Right ventricle myocardium superior (tissue), 1 donor: Measurements from ENCODE around the gene AHR. TPM values are rescaled to one million over a fixed set of nuclear protein-coding genes. Genes with fewer than 3 reads are reported as not detected.
"Not testable (repeated sequence)": the region's sequence is repeated elsewhere in the genome, so short reads cannot be mapped to it uniquely, and the experiment has no call there.

Experiments
- ATAC-seq: fragments of 200-7000 bp; cut with Tn5 transposase; one replicate; pipeline ENCODE4 v1.9.1; 2020; ENCODE audit warnings: mild to moderate bottlenecking; ENCODE audit not compliant: poor library complexity
- DNase-seq: peaks from one replicate; pipeline ENCODE4 v3.0.0-alpha.2; 2020
- intact Hi-C: fragments of 100-400 bp; cut with DNase I; formaldehyde crosslinking; loops from one replicate; pipeline ENCODE4 v1.11.2; 2022
- total RNA-seq: library from RNA; stranded (reverse); fragmentation: NEBNext Ultra II Directional; extraction: Animal tissue kit (Norgen Biotek cat#: 25700); gene quantifications from one replicate; pipeline ENCODE4 v1.2.1, GENCODE V29; 2021
- donor health status: DM: no; HTN: yes; CAD: no; lungs with severe emphysema.

AHR gene
- total RNA-seq, 1 donor from 2014 or later = 27.4 TPM

- intact Hi-C loops = no loop called here
- ATAC-seq = no peak
- DNase-seq = no peak
These were observed 69.0 kb downstream of the AHR start for GRCh38 chr7:17367502-17367901.

- intact Hi-C loops = no loop called here
- DNase-seq (no peak), ATAC-seq (no peak)
These were observed 70.5 kb downstream of the AHR start for GRCh38 chr7:17368856-17369524.

- intact Hi-C loops = no loop called here
- ATAC-seq = peak; percentile 92
- DNase-seq = no peak
These were observed 71.4 kb downstream of the AHR start for GRCh38 chr7:17369691-17370426.

GRCh38 chr7:17370901-17371585, 72.6 kb downstream of the AHR start:
- intact Hi-C loops = no loop called here
- DNase-seq = no peak
- no peak for ATAC-seq

- intact Hi-C loops = no loop called here
- DNase-seq (no peak), ATAC-seq (no peak)
These were observed 73.4 kb downstream of the AHR start for GRCh38 chr7:17371671-17372524.

GRCh38 chr7:17374157-17374556, 75.7 kb downstream of the AHR start:
- intact Hi-C loops = no loop called here
- ATAC-seq = no peak

GRCh38 chr7:17374654-17375053, 76.2 kb downstream of the AHR start:
- DNase-seq = no peak
- intact Hi-C loops = no loop called here
- ATAC-seq = no peak

More at GRCh38 chr7:17374157-17374556, 75.7 kb downstream of the AHR start:
- no peak for DNase-seq

- intact Hi-C loops = no loop called here
- no peak for ATAC-seq
- no peak for DNase-seq
These were observed 78.1 kb downstream of the AHR start for GRCh38 chr7:17376595-17376994.

- intact Hi-C loops = no loop called here
- ATAC-seq (no peak), DNase-seq (no peak)
These were observed 82.5 kb downstream of the AHR start for GRCh38 chr7:17380736-17381662.

- ATAC-seq, DNase-seq, intact Hi-C loops: not testable (repeated sequence)
These were observed 84.2 kb downstream of the AHR start for GRCh38 chr7:17382408-17383354.

GRCh38 chr7:17384400-17384799, 85.9 kb downstream of the AHR start:
- DNase-seq = no peak
- ATAC-seq = no peak
- intact Hi-C loops = no loop called here

GRCh38 chr7:17385612-17386011, 87.2 kb downstream of the AHR start:
- DNase-seq = no peak
- ATAC-seq = no peak
- intact Hi-C loops = no loop called here

- ATAC-seq = no peak
- intact Hi-C loops = no loop called here
These were observed 91.9 kb downstream of the AHR start for GRCh38 chr7:17390392-17390791.

GRCh38 chr7:17391366-17391765, 92.9 kb downstream of the AHR start:
- intact Hi-C loops = no loop called here
- no peak for ATAC-seq
- DNase-seq = no peak

More at GRCh38 chr7:17390392-17390791, 91.9 kb downstream of the AHR start:
- DNase-seq = no peak

- DNase-seq (no peak), ATAC-seq (no peak)
- intact Hi-C loops = no loop called here
These were observed 94.4 kb downstream of the AHR start for GRCh38 chr7:17392846-17393245.

- ATAC-seq, intact Hi-C loops, DNase-seq: not testable (repeated sequence)
These were observed 96.1 kb downstream of the AHR start for GRCh38 chr7:17394563-17394962.
